Immature natural killer cell (primary cell): ENCODE data around the gene MAEA. TPM values are rescaled to one million over a fixed set of nuclear protein-coding genes. Genes with fewer than 3 reads are reported as not detected.
A peak's percentile ranks its signal among the peaks of the same experiment; 100 is the strongest.

Experiments
- DNase-seq, 3 donors: peaks; one replicate each; pipeline ENCODE4 v3.0.0; 2022; ENCODE audit warnings: mixed read lengths in 1 of 3
- H3K27ac Mint-ChIP-seq, 6 donors: one replicate each; pipeline ENCODE4 v1.8.0; 2020; ENCODE audit warnings: mixed read lengths in 6 of 6, mild to moderate bottlenecking in 5 of 6, inconsistent platforms in 4 of 6, moderate library complexity in 3 of 6
- H3K27me3 Mint-ChIP-seq, 3 donors: one replicate each; pipeline ENCODE4 v1.8.0; 2020 to 2021; ENCODE audit warnings: low read depth in 3 of 3, mild to moderate bottlenecking in 3 of 3, mixed read lengths in 3 of 3, moderate library complexity in 3 of 3, inconsistent platforms in 1 of 3
- H3K36me3 Mint-ChIP-seq, 3 donors: one replicate each; pipeline ENCODE4 v1.8.0; 2020; ENCODE audit warnings: mixed read lengths in 3 of 3, inconsistent platforms in 2 of 3, mild to moderate bottlenecking in 2 of 3
- H3K4me1 Mint-ChIP-seq, 2 donors: one replicate each; pipeline ENCODE4 v1.8.0; 2020; ENCODE audit warnings: inconsistent platforms in 2 of 2, mild to moderate bottlenecking in 2 of 2, mixed read lengths in 2 of 2, moderate library complexity in 1 of 2
- H3K4me3 Mint-ChIP-seq, 5 donors: one replicate each; pipeline ENCODE4 v1.8.0; 2020; ENCODE audit warnings: mild to moderate bottlenecking in 5 of 5, mixed read lengths in 5 of 5, inconsistent platforms in 3 of 5, moderate library complexity in 3 of 5
- H3K9me3 Mint-ChIP-seq, 6 donors: one replicate each; pipeline ENCODE4 v1.8.0; 2020; ENCODE audit warnings: mild to moderate bottlenecking in 6 of 6, mixed read lengths in 6 of 6, inconsistent platforms in 4 of 6, moderate library complexity in 3 of 6
- polyA plus RNA-seq, 3 donors: library from polyadenylated mRNA; unstranded; fragments of 300-500 nt; fragmentation: Illumina TruSeq; gene quantifications; one replicate each; pipeline ENCODE4 v1.2.3, GENCODE V29; 2021

The MAEA gene
- polyA plus RNA-seq, 3 donors from 2014 or later: 60.7 to 76.0 (median 72.9) TPM

DNA sequence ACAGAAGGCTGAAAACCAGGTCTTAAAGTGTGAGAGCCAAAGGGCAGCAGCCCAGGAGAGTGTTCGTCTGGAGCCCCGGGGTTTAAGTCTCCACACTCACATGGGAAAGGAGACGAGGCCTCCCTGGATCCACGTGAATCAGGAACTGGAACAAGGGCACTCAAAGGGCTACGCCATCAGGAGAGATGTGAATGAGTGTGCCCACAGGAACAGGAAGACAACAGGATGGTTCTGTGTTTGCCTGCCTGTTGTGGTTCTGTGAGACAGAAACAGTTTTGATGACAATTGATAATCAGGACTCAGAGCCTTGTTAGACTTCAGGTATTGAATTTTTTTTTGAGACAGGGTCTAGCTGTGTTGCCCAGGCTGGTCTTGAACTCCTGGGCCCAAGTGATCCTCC is 35.9 kb upstream of the MAEA start:
- peak overlapping the region in 3 of 5 donors; percentile 1 to 52 (median 21) for H3K4me3 Mint-ChIP-seq
- DNase-seq: no peak
- peaks cover 57 to 76% of the 10 kb centered on the region in 2 donors for H3K4me1 Mint-ChIP-seq

DNA sequence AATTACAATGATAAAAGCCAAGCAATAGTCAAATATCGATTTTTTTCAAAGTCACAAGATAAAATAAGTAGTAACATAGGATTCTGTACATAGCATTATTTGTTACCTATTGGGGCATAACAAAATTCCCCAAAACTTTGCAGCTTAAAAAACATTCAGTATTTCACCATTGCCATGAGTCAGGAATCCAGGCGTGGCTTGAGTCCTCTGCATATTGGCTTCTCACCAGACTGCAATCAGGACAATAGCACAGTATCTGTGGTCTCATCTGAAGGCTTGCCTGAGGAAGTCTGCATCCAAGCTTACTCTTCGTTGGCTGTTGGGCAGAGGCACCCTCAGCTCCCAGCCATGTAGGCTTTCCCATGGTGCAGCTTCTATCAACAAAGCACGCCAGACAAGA is 34.5 kb upstream of the MAEA start:
- Mint-ChIP-seq H3K9me3 (peaks cover 0 to 3% (median 1%) of the 10 kb centered on the region in 6 donors), H3K4me3 (peak overlapping the region in 1 of 5 donors; percentile 52), H3K27ac (peak overlapping the region in 2 of 6 donors; percentile 40 to 88), H3K27me3 (peaks cover 3 to 11% (median 5%) of the 10 kb centered on the region in 3 donors), H3K36me3 (peaks cover 0 to 14% (median 0%) of the 10 kb centered on the region in 3 donors), H3K4me1 (peaks cover 53 to 71% of the 10 kb centered on the region in 2 donors)
- DNase-seq: no peak

More for the DNA sequence above, 35.9 kb upstream of the MAEA start:
- peaks cover 0 to 3% (median 1%) of the 10 kb centered on the region in 6 donors for H3K9me3 Mint-ChIP-seq
- peaks cover 0 to 14% (median 0%) of the 10 kb centered on the region in 3 donors for H3K36me3 Mint-ChIP-seq
- H3K27me3 Mint-ChIP-seq: peaks cover 9 to 21% (median 11%) of the 10 kb centered on the region in 3 donors
- H3K27ac Mint-ChIP-seq: peak overlapping the region; percentile 67 to 88 (median 80)

DNA sequence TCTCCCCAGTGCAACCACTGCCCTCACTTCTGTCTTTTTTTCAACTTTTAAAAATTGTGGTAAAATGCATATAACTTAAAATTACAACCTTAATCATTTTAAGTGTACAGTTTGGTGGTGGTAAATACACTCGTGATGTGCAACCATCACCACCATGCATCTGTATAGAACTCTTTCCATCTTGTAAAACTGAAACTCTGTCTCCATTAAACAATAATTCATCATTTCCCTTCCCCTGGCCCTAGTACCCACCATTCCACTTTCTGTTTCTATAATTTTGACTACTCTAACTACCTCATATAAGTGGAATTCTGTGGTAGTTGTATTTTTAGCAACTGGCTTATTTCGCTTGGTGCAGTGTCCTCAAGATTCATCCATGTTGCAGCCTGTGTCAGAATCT is 34.0 kb upstream of the MAEA start:
- DNase-seq: no peak
- H3K9me3 Mint-ChIP-seq: peaks cover 0 to 3% (median 1%) of the 10 kb centered on the region in 6 donors
- peaks cover 0 to 14% (median 0%) of the 10 kb centered on the region in 3 donors for H3K36me3 Mint-ChIP-seq
- peaks cover 1 to 6% (median 2%) of the 10 kb centered on the region in 3 donors for H3K27me3 Mint-ChIP-seq
- peak overlapping the region in 2 of 5 donors; percentile 8 to 52 for H3K4me3 Mint-ChIP-seq
- peak overlapping the region in 5 of 6 donors; percentile 50 to 88 (median 78) for H3K27ac Mint-ChIP-seq
- H3K4me1 Mint-ChIP-seq: peaks cover 47 to 66% of the 10 kb centered on the region in 2 donors

DNA sequence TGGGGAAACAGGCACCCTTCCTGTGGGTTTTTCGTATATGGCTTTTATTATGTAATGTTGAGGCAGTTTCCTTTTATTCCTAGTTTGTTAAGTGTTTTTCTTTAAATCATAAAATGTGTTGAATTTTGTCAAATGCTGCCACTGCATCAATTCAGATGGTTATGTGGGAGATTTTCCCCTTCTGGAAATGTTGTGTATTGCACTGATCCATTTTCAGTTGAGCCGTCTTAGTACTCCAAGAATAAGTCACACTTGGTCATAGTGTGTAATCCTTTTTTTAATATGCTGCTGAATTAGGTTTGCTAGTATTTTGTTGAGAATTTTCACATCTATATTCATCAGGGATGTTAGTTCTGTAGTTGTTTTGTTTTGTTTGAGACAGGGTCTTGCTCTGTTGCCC is 31.2 kb upstream of the MAEA start:
- no peak for DNase-seq
- H3K27me3 Mint-ChIP-seq: peaks cover 2 to 3% (median 2%) of the 10 kb centered on the region in 3 donors
- H3K4me3 Mint-ChIP-seq: no peak overlapping the region
- peaks cover 22 to 38% of the 10 kb centered on the region in 2 donors for H3K4me1 Mint-ChIP-seq
- peak overlapping the region in 1 of 6 donors; percentile 38 for H3K27ac Mint-ChIP-seq
- peaks cover 0 to 11% (median 10%) of the 10 kb centered on the region in 3 donors for H3K36me3 Mint-ChIP-seq
- peaks cover 0 to 3% (median 1%) of the 10 kb centered on the region in 6 donors for H3K9me3 Mint-ChIP-seq

DNA sequence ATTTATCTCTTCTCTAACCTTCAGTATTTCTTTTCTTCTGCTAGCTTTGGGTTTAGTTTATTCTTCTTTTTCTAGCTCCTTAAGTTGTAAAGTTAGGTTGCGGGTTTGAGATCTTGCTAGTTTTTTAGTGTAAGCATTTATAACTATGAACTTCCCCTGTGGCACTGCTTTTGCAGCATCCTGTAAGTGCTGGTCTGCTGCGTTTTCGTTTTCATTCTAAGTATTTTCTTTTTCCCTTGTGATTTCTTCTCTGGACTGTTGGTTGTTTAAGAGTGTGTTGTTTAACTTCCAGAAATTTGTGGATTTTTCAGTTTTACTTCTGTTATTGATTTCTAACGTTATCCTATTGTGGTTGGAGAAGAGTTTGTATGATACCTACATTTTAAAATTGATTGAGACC is 29.7 kb upstream of the MAEA start:
- no peak for DNase-seq
- Mint-ChIP-seq H3K27me3 (peaks cover 2 to 3% (median 2%) of the 10 kb centered on the region in 3 donors), H3K4me3 (no peak overlapping the region), H3K36me3 (peaks cover 0 to 13% (median 10%) of the 10 kb centered on the region in 3 donors), H3K9me3 (peaks cover 0 to 3% (median 0%) of the 10 kb centered on the region in 6 donors), H3K27ac (peak overlapping the region in 1 of 6 donors; percentile 53), H3K4me1 (peaks cover 7 to 23% of the 10 kb centered on the region in 2 donors)

DNA sequence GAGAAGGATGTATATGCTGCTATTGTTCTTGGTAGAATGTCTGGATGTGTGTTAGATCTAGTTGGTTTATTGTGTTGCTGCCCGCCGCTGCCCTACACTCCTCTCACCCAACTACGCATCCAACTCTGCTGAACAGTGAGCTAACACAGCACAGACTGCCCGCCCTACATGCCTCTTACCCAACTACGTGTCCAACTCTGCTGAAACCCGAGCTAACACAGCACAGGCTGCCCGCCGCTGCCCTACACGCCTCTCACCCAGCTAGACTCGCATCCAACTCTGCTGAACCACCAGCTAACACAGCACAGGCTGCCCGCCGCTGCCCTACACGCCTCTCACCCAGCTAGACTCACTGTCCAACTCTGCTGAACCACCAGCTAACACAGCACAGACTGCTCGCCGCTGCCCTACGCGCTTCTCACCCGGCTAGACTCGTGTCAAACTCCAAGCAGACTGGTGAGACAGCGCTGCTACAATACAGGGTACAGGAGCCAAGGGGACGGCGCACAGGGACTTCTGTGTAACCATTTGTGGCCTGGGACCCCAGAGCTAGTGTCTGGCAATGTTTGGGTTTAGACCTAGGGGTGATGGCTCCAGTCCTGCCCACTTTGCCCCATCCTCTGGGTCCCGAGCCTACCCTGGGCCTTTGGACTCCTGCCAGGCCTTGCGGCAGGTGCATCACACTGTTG is 29.1 kb upstream of the MAEA start:
- Mint-ChIP-seq H3K4me3 (no peak overlapping the region), H3K9me3 (peaks cover 0 to 3% (median 0%) of the 10 kb centered on the region in 6 donors), H3K27ac (peak overlapping the region in 1 of 6 donors; percentile 18), H3K36me3 (peaks cover 0 to 13% (median 10%) of the 10 kb centered on the region in 3 donors), H3K27me3 (peaks cover 2 to 3% (median 2%) of the 10 kb centered on the region in 3 donors), H3K4me1 (peaks cover 5 to 18% of the 10 kb centered on the region in 2 donors)
- no peak for DNase-seq

DNA sequence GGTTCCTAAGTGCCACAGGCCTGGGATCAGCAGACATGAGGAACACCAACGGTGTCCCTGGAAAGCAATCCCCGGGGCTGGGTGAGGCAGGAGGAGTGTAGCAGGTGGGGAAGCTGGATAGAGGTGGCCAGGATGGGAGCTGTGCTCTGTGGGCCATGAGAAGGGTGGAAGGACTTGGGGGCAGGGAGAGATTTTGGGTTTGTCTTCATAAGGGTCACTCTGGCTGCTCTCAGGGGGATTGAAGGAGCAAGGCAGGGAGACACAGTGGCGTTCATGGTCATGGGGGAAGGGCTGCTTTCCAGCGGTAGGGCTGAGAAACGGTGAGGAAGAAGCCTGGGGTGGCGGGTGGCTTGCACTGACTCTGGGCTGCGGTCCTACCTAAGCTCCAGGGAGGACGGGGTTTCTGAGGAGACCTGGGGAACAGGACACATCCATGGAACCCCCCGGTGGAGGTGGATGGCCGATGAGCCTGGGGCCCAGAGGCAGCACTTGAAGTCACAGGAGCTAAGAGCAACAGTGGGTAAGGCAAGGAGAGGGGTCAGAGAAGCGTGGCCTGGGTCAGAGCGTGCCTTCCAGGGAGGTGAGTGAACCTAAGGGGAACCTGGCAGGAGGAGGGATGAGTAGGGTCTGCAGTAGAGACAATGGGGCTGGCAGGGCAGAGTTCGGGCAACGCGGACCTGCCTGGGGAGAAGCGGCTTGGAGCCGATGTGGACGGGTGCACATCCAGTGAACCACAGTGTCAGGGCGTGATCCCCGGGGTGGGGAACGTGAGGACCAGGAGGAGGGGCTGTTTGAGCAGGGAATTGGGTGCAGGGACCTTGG is 28.4 kb upstream of the MAEA start:
- peaks cover 2 to 3% (median 2%) of the 10 kb centered on the region in 3 donors for H3K27me3 Mint-ChIP-seq
- H3K9me3 Mint-ChIP-seq: peaks cover 0 to 3% (median 0%) of the 10 kb centered on the region in 6 donors
- H3K4me3 Mint-ChIP-seq: no peak overlapping the region
- no peak for DNase-seq
- H3K36me3 Mint-ChIP-seq: peaks cover 0 to 16% (median 12%) of the 10 kb centered on the region in 3 donors
- H3K4me1 Mint-ChIP-seq: peaks cover 0 to 11% of the 10 kb centered on the region in 2 donors
- no peak overlapping the region for H3K27ac Mint-ChIP-seq

DNA sequence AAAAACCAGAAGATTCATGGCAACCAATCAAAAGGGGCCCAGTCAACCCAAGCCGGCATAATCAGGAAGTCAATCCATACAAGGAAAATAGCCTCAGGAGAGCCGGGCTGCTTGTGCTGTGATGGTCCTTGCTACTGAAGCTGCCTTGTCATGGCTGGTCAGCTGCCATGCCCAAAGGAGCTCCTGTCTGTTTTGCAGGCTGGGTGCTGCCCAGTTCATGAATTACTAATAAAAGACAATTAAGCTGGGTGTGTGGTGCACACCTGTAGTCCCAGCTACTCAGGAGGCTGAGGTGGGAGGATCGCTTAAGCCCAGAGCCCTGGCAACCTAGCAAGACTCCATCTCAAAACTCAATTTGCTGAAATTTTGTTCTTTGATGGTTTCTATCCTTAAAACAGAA is 24.7 kb upstream of the MAEA start:
- Mint-ChIP-seq H3K4me3 (no peak overlapping the region), H3K9me3 (peaks cover 0 to 3% (median 0%) of the 10 kb centered on the region in 6 donors), H3K4me1 (peaks cover 9 to 16% of the 10 kb centered on the region in 2 donors), H3K27ac (no peak overlapping the region), H3K36me3 (peaks cover 0 to 17% (median 3%) of the 10 kb centered on the region in 3 donors), H3K27me3 (peaks cover 2 to 11% (median 3%) of the 10 kb centered on the region in 3 donors)
- DNase-seq: no peak

DNA sequence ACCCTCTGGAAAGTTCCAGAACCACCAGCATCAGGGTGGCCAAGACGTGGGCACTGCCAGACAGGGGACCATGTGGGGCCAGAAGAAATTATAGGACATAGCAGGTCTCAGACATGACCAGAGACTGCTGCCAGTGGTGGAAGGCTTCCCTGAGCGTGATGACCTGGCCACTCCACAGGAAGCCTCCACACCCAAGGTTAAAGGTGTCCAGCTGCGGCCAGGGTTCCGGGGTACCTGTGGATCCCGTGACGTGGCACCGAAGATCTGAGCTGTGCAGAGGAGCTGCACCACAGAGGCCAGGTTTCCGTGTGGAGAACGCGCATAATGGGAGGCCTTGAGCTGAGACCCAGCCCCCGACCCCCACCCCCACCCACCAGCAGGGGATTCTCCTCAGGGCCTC is 24.3 kb upstream of the MAEA start:
- Mint-ChIP-seq H3K9me3 (peaks cover 0 to 3% (median 0%) of the 10 kb centered on the region in 6 donors), H3K36me3 (peaks cover 0 to 17% (median 3%) of the 10 kb centered on the region in 3 donors), H3K27ac (no peak overlapping the region), H3K27me3 (peaks cover 2 to 12% (median 3%) of the 10 kb centered on the region in 3 donors), H3K4me3 (no peak overlapping the region), H3K4me1 (peaks cover 9 to 16% of the 10 kb centered on the region in 2 donors)
- no peak for DNase-seq

DNA sequence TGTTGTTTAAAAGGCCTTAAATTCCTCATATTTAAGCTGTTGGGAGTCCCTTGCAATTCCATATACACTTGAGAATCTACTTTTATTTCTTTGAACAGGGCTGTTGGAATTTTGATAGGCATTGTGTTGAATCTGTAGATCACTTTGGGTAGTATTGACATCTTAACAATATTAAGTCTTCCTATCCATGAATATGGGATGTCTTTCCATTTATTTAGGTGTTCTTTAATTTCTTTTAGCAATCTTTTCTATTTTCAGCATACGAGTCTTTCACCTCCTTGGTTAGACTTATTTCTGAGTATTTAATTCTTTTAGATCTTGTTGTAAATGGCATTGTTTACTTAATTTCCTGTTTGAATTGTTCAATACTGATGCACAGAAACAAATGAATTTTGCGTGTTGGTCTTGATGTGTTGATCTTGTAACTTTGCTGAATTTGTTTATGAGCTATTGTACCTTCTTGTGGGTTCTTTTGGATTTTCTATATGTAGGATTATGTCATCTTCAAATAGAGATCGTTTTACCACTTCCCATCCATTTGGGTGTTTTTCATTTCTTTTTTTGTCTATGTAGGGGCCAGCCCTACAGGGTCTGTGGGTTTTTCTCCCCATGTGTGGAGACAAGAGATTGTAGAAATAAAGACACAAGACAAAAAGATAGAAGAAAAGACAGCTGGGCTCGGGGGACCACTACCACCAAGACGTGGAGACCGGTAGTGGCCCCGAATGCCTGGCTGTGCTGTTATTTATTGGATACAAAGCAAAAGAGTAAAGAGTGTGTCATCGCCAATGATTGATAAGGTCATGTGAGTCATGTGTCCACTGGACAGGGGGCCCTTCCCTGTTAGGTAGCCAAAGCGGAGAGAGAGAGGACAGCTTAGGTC is 22.6 kb upstream of the MAEA start:
- Mint-ChIP-seq H3K9me3 (peaks cover 0 to 3% (median 0%) of the 10 kb centered on the region in 6 donors), H3K36me3 (peaks cover 0 to 14% (median 7%) of the 10 kb centered on the region in 3 donors)
- DNase-seq: no peak

DNA sequence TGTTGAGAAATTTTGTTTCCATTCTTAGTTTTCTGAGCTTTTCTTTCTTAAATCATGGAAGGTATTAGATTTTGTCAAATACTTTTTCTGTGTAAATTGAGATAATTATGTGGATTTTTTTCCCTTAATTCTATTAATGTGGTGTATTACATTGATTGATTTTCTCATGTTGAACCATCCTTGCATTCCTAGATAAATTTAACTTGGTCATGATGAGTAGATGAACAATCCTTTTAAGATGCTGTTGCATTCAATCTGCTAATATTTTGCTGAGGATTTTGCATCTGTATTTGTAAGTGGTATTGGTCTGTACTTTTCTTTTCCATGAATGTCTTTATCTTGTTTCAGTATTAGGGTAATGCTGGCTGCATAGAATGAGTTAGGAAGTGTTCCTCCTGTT is 20.5 kb upstream of the MAEA start:
- peak overlapping the region in 5 of 6 donors; percentile 5 to 95 (median 40) for H3K27ac Mint-ChIP-seq
- no peak for DNase-seq
- H3K4me1 Mint-ChIP-seq: peaks cover 9 to 16% of the 10 kb centered on the region in 2 donors
- no peak overlapping the region for H3K4me3 Mint-ChIP-seq
- peaks cover 0 to 10% (median 7%) of the 10 kb centered on the region in 3 donors for H3K36me3 Mint-ChIP-seq
- H3K9me3 Mint-ChIP-seq: peaks cover 0 to 3% (median 0%) of the 10 kb centered on the region in 6 donors
- H3K27me3 Mint-ChIP-seq: peaks cover 0 to 10% (median 0%) of the 10 kb centered on the region in 3 donors

More for the DNA sequence above, 22.6 kb upstream of the MAEA start:
- Mint-ChIP-seq H3K4me3 (peak overlapping the region; percentile 79 to 87 (median 83)), H3K27ac (peak overlapping the region; percentile 93 to 97 (median 94)), H3K4me1 (peaks cover 9 to 16% of the 10 kb centered on the region in 2 donors), H3K27me3 (peaks cover 0 to 10% (median 0%) of the 10 kb centered on the region in 3 donors)

DNA sequence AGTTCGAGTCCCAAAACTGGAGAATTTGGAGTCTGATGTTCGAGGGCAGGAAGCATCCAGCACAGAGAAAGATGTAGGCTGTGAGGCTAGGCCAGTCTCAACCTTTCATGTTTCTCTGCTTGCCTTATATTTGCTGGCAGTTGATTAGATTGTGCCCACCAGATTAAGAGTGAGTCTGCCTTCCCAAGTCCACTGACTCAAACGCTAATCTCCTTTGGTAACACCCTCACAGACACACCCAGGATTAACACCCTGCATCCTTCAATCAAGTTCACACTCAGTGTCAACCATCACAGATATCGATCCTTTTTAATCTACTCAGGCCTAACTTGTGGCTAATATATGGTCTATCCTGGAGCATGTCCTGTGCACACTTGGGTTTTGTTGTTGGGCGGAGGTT is 18.0 kb upstream of the MAEA start:
- Mint-ChIP-seq H3K4me1 (peaks cover 9 to 13% of the 10 kb centered on the region in 2 donors), H3K27ac (no peak overlapping the region), H3K4me3 (no peak overlapping the region), H3K9me3 (peaks cover 0 to 3% (median 0%) of the 10 kb centered on the region in 6 donors), H3K27me3 (peaks cover 0 to 10% (median 0%) of the 10 kb centered on the region in 3 donors), H3K36me3 (peaks cover 0 to 4% (median 4%) of the 10 kb centered on the region in 3 donors)
- no peak for DNase-seq
